GM19240 (cell line): ENCODE measurements around the gene SLC30A10.
"Not testable (repeated sequence)": the region's sequence is repeated elsewhere in the genome, so short reads cannot be mapped to it uniquely, and the experiment has no call there.

Experiments used
- DNase-seq: peaks from one replicate; pipeline ENCODE4 v3.0.0; 2011; ENCODE audit warnings: low spot score; ENCODE audit not compliant: insufficient read length

Gene SLC30A10

DNA sequence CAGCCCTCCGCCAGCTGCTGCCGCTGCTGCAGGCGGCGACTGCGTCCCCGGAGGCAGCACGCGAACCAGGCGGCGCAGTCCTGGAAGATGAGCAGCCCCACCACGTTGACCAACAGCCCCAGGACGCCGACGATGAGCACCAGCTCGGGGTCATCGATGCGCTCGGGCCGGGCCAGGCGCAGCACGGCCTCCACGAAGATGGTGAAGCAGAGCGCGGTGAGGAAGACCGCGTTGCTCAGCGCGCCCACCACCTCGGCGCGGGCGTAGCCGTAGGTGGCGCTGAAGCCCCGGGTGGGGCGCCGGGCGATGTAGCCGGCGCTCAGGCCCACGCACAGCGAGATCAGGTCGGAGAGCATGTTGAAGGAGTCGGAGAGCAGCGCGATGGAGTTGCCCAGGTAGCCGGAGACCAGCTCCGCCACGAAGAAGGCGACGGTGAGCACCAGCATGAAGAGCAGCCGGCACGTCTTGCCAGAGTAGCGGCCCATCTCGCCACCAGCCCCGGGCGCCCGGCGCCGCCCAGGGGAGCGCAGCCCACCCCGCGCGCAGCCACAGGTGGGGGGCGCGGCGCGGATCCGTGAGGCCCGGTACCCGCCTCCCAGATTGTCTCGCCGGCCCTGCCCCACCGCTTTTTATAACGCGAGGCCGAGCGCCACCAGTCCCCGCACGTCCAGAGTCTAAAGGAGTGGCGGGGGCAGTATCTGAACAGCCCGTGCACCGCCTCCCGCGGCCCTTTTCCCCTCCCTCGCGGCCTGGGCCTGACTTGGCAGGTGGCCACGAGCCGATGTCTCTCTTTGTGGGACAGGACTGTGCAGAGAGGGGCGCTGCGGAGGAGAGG is at the start of gene SLC30A10:
TSS of gene SLC30A10 (minus strand) at position 602 of the 835 bp plus-strand sequence. CDS start at position 485, 117 bp downstream.
- no peak for DNase-seq

DNA sequence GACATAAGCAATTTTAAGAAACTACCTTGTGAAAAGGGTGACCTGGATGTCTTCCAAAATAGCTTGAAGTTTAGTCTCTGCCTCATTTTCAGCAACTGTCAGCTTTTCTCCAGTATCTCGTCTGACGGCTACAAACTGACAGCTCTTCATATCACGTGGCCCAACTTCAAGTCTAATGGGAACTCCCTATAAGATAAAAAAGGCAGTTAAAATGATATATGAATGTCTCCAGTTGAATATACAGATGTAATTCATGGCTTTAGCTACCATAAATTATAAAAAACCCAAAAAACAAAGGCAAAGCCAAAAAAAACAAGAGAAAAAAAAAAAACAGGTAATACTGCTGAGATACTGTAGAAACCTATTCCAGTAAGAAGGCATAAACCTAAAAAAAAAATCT is 44.9 kb upstream of the SLC30A10 start:
- DNase-seq = no peak

GRCh38 chr1:219967361-219967760 is 39.0 kb upstream of the SLC30A10 start:
- no peak for DNase-seq

GRCh38 chr1:219966071-219966349 is 37.7 kb upstream of the SLC30A10 start:
- DNase-seq = no peak

DNA sequence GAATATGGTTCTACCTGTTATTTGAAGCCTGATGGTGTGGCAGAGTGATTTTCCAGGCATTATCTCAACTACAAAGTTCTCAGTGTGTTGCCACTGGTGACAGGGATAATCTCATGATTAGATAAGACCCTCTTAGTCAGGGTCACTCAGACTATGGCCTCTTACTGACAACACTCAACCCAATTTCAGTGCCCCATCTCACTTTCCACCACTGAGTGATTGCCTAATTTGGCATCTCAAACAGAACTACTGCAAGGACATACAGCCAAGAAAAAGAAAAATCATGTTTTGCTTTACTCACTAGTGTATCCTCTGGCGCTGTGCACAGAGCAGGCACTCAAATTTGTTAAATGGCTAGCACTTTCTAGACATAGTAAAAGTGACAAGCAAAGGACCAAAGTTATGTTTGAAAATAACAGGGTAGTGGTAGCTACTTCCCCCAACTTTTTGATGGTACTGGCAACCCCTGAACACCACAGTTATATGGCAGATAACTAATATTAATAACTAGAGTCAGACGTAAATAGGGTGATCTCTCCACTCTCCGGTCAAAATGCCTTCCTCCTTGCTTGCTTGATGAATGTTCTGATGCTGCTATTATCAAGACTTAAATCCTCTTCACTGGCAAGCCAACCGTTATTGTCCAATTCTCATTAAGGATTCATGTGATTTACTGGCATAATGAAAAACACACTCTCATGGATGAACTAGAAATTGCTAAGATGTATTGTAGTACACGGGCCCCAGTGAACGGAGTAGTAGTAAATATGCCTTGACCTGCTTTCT is 37.1 kb upstream of the SLC30A10 start:
- no peak for DNase-seq

DNA sequence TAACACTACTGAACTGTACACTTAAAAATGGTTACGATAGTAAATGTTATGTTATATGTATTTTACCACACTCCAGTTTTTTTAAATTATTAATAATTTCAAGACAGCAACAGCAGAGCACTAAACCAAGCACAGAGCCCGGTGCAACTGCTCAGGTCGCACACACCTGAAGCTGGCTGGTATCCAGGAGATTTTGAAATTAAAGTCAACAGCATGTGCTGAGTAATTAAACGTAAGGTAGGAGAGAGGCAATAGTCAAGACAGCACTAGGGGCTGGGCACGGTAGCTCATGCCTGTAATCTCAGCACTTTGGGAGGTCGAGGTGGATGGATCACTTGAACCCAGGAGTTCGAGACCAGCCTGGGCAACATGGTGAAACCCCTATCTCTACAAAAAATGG is 35.1 kb upstream of the SLC30A10 start:
- no peak for DNase-seq

GRCh38 chr1:219961684-219962083 is 33.3 kb upstream of the SLC30A10 start:
- no peak for DNase-seq

GRCh38 chr1:219959540-219960203 is 31.3 kb upstream of the SLC30A10 start:
- no peak for DNase-seq

- DNase-seq = no peak
Measured at GRCh38 chr1:219958875-219959417, 30.6 kb upstream of the SLC30A10 start.

DNA sequence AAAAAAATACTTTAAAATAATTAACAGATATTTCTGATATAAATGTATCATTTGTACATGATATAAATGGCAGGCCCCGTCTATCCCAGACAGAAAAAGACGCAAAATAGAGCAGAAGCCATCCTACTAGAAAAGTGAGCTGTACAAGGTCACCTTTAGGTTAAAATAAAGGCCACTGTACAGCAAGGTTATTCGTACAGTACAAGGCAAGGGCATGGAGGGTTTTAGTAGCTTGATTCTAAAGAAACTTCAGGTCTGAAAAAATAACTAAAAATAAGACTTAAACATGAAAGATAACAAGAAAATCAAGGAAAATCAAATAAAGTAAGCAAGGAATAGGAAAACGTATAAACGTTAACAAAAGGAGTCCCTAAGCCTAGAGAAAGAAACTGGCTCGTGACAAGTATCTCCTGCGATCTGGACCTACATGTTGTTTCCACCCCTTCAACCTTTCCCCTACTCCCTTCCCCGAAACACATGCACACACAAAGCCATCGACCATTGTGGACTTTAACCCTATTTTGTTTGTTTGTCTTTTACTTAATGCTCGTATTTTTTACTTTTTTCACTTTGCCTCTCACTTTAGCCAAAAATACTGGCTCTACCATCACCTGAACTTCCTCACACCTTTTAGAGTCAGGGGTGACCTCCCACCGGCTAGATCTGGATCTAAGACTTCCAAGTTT is 26.5 kb upstream of the SLC30A10 start:
- no peak for DNase-seq

GRCh38 chr1:219954052-219954451 is 25.7 kb upstream of the SLC30A10 start:
- DNase-seq = no peak

- no peak for DNase-seq
Measured at GRCh38 chr1:219952361-219952760, 24.0 kb upstream of the SLC30A10 start.

GRCh38 chr1:219949227-219949626 is 20.9 kb upstream of the SLC30A10 start:
- not testable (repeated sequence) for DNase-seq

DNA sequence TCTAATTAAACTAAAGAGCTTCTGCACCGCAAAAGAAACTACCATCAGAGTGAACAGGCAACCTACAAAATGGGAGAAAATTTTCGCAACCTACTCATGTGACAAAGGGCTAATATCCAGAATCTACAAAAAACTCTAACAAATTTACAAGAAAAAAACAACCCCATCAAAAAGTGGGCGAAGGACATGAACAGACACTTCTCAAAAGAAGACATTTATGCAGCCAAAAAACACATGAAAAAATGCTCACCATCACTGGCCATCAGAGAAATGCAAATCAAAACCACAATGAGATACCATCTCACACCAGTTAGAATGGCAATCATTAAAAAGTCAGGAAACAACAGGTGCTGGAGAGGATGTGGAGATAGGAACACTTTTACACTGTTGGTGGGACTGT is 20.4 kb upstream of the SLC30A10 start:
- not testable (repeated sequence) for DNase-seq

- DNase-seq = no peak
Measured at GRCh38 chr1:219945795-219946194, 17.4 kb upstream of the SLC30A10 start.

- no peak for DNase-seq
Measured at GRCh38 chr1:219941179-219942118, 13.1 kb upstream of the SLC30A10 start.

- no peak for DNase-seq
Measured at GRCh38 chr1:219940707-219941106, 12.3 kb upstream of the SLC30A10 start.

DNA sequence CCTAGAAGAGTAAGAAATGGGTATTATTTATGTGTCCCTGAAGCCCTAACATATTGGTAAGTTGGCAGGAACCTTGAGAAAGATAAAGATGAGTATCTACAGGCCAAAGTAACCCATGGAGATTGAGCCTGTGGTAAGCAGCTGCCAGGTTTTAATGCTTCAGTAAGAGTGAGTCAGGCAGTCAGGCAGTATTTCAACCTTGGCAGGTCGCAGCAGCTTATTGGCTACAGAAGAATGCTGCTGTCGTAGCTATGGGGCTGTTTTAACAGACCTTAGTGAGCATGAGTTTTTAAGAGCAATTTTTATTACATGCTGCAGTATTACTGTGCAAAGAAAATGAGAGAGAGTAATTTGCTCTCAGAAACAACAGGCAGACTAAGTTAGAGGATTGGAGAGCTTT is 10.3 kb upstream of the SLC30A10 start:
- no peak for DNase-seq

DNA sequence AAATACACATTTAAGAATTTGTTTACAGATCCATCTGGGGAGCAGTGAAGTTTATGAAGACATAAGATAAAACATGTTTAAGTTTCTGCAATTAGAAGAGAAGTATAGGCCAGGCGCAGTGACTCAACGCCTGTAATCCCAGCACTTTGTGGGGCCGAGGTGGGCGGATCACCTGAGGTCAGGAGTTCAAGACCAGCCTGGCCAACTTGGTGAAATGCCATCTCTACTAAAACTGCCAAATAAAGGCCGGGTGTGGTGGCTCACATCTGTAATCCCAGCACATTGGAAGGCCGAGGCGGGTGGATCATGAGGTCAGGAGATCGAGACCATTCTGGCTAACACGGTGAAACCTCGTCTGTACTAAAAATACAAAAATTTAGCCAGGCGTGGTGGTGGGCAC is 5.4 kb upstream of the SLC30A10 start:
- DNase-seq = not testable (repeated sequence)

DNA sequence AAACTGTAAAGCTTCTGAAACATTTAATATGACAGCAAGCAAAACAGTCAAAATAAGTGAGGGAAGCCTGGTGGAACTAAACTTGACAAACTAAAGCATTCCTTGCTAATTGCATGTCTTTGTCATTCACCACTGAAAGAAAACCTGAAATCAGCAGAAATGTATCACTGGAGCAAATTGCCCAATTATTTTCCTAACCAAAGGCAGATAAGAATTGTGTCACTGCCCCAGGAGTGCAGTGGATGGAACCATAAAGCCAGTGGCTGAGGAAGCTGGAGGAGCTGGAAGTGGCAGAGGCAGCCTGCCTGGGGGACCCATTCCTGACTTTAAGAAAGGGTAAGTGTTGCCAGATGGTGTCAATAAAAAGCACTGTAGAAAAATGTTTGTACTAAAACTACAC is 2.7 kb upstream of the SLC30A10 start:
- DNase-seq = no peak
